RCC 7860 (cell line): ENCODE results near the gene MYLK.
A peak's percentile ranks its signal among the peaks of the same experiment; 100 is the strongest.
"Not testable (repeated sequence)": the region's sequence is repeated elsewhere in the genome, so short reads cannot be mapped to it uniquely, and the experiment has no call there.

ENCODE experiments used
- DNase-seq: peaks from one replicate; pipeline ENCODE4 v3.0.0-alpha.2; 2015; ENCODE audit warnings: low spot score
- FAIRE-seq: peaks from 2 replicates; lab custom pipeline; 2012; peaks lifted over from hg19 to GRCh38; lab: Jason Lieb, UNC

MYLK gene

GRCh38 chr3:123755501-123755900, 128.6 kb downstream of the MYLK start:
- DNase-seq: peak; percentile 30
- no peak for FAIRE-seq

GRCh38 chr3:123755085-123755484, 129.0 kb downstream of the MYLK start:
- FAIRE-seq: peak; percentile 98

GRCh38 chr3:123753286-123753685, 130.8 kb downstream of the MYLK start:
- FAIRE-seq (no peak), DNase-seq (no peak)

More at GRCh38 chr3:123755085-123755484, 129.0 kb downstream of the MYLK start:
- peak; percentile 98 for DNase-seq

GRCh38 chr3:123752228-123752627, 131.9 kb downstream of the MYLK start:
- no peak for DNase-seq
- FAIRE-seq: no peak

- no peak for DNase-seq
- peak; percentile 22 for FAIRE-seq
Measured at GRCh38 chr3:123751433-123751832, 132.7 kb downstream of the MYLK start.

- peak; percentile 95 for DNase-seq
- FAIRE-seq: peak; percentile 95
Measured at GRCh38 chr3:123750659-123751420, 133.3 kb downstream of the MYLK start.

- peak; percentile 43 for DNase-seq
- peak; percentile 21 for FAIRE-seq
Measured at GRCh38 chr3:123750209-123750608, 133.9 kb downstream of the MYLK start.

GRCh38 chr3:123749711-123750110, 134.4 kb downstream of the MYLK start:
- DNase-seq (peak; percentile 91), FAIRE-seq (peak; percentile 91)

GRCh38 chr3:123745184-123745855, 138.8 kb downstream of the MYLK start:
- DNase-seq (no peak), FAIRE-seq (peak; percentile 59)

- FAIRE-seq (no peak), DNase-seq (no peak)
Measured at GRCh38 chr3:123744064-123744463, 140.1 kb downstream of the MYLK start.

GRCh38 chr3:123743121-123743520, 141.0 kb downstream of the MYLK start:
- no peak for FAIRE-seq
- no peak for DNase-seq

- FAIRE-seq: no peak
- DNase-seq: no peak
Measured at GRCh38 chr3:123741041-123741511, 143.1 kb downstream of the MYLK start.

GRCh38 chr3:123740391-123740822, 143.7 kb downstream of the MYLK start:
- FAIRE-seq (no peak), DNase-seq (no peak)

- peak; percentile 95 for FAIRE-seq
- DNase-seq: peak; percentile 91
Measured at GRCh38 chr3:123739754-123740153, 144.4 kb downstream of the MYLK start.

- FAIRE-seq: peak; percentile 40
- no peak for DNase-seq
Measured at GRCh38 chr3:123739106-123739505, 145.0 kb downstream of the MYLK start.

GRCh38 chr3:123738522-123738921, 145.6 kb downstream of the MYLK start:
- DNase-seq, FAIRE-seq: not testable (repeated sequence)

GRCh38 chr3:123737168-123737567, 147.0 kb downstream of the MYLK start:
- FAIRE-seq (no peak), DNase-seq (no peak)

GRCh38 chr3:123735456-123735855, 148.7 kb downstream of the MYLK start:
- DNase-seq (no peak), FAIRE-seq (no peak)

GRCh38 chr3:123734527-123734902, 149.6 kb downstream of the MYLK start:
- DNase-seq (no peak), FAIRE-seq (no peak)

GRCh38 chr3:123733805-123734526, 150.2 kb downstream of the MYLK start:
- DNase-seq: peak; percentile 96

GRCh38 chr3:123733341-123733740, 150.8 kb downstream of the MYLK start:
- DNase-seq: peak; percentile 23
- no peak for FAIRE-seq

More at GRCh38 chr3:123733805-123734526, 150.2 kb downstream of the MYLK start:
- FAIRE-seq: peak; percentile 86
